B cell (primary cell): Measurements from ENCODE around the gene ARAP1. TPM values are rescaled to one million over a fixed set of nuclear protein-coding genes. Genes with fewer than 3 reads are reported as not detected.

ENCODE experiments used
- ATAC-seq: fragments of 200-7000 bp; cut with Tn5 transposase; one replicate; pipeline ENCODE4 v1.10.0; 2021; ENCODE audit warnings: low read depth, mild to moderate bottlenecking, moderate number of reproducible peaks, moderate library complexity
- CTCF ChIA-PET: fragments of 350-600 bp; sonication (Branson Sonifier 250); formaldehyde crosslinking; loops from one replicate; lab custom pipeline; 2021; ENCODE audit warnings: antibody characterized with exemption, inconsistent platforms; lab: Charles Lee
- POLR2A ChIA-PET: fragments of 350-600 bp; sonication (Branson Sonifier 250); formaldehyde crosslinking; loops from one replicate; lab custom pipeline; 2021; ENCODE audit warnings: antibody characterized with exemption; lab: Charles Lee
- DNase-seq: peaks from one replicate; pipeline ENCODE4 v3.0.0; 2013
- H2AFZ ChIP-seq: 2 replicates; pipeline ENCODE4 v1.6.1; 2012; ENCODE audit warnings: mild to moderate bottlenecking, low read depth, low read length; ENCODE audit not compliant: insufficient read depth, poor library complexity, severe bottlenecking
- H3K27ac ChIP-seq, 2 donors: 1 replicate in 1 of 2; 2 replicates in 1 of 2; pipeline ENCODE4 v1.5.1; 2012 to 2013; ENCODE audit warnings: low read length in 2 of 2, mild to moderate bottlenecking in 2 of 2, moderate library complexity in 1 of 2
- H3K27me3 ChIP-seq, 4 experiments: fragments of 200-600 bp in 1 of 4; sonication (generic) in 1 of 4; replicated peaks in 1 of 4; 1 replicate in 2 of 4; 2 replicates in 2 of 4; pipeline versions ENCODE4 v1.6.1 to v1.7.0; 2013 to 2016; ENCODE audit warnings: low read length in 3 of 4, mild to moderate bottlenecking in 2 of 4, mixed read lengths in 1 of 4, moderate library complexity in 1 of 4; ENCODE audit not compliant: insufficient read depth in 4 of 4, control insufficient read depth in 3 of 4; ENCODE audit errors: control extremely low read depth in 1 of 4
- H3K36me3 ChIP-seq, 2 experiments: replicated peaks in 1 of 2; 1 replicate in 1 of 2; 2 replicates in 1 of 2; pipeline versions ENCODE4 v1.6.1 to v1.7.1; 2013; ENCODE audit warnings: low read length in 1 of 2; ENCODE audit not compliant: insufficient read depth in 2 of 2, control insufficient read depth in 1 of 2; ENCODE audit errors: control extremely low read depth in 1 of 2, extremely low read depth in 1 of 2
- H3K4me1 ChIP-seq, 2 donors: fragments of 200-600 bp in 1 of 2; sonication (generic) in 1 of 2; 1 replicate in 1 of 2; 2 replicates in 1 of 2; pipeline versions ENCODE4 v1.5.1 to v1.6.1; 2013 to 2017; ENCODE audit warnings: low read length in 2 of 2; ENCODE audit not compliant: control insufficient read depth in 2 of 2, insufficient read depth in 2 of 2
- H3K4me2 ChIP-seq: replicated peaks from 2 replicates; pipeline ENCODE3; 2012; ENCODE audit warnings: mild to moderate bottlenecking, low read depth, low read length; ENCODE audit not compliant: poor library complexity, severe bottlenecking
- H3K4me3 ChIP-seq, 5 experiments: fragments of 200-600 bp in 1 of 5; sonication (generic) in 1 of 5; 1 replicate in 3 of 5; 2 replicates in 2 of 5; pipeline versions ENCODE4 v1.5.1 to v1.7.0; 2011 to 2016; ENCODE audit warnings: low read length in 4 of 5, mild to moderate bottlenecking in 4 of 5, low read depth in 2 of 5, control low read depth in 1 of 5, moderate library complexity in 1 of 5; ENCODE audit not compliant: insufficient read depth in 1 of 5; ENCODE audit errors: control extremely low read depth in 1 of 5, extremely low read depth in 1 of 5
- H3K79me2 ChIP-seq: fragments of 200-600 bp; sonication (generic); one replicate; pipeline ENCODE4 v1.6.0; 2016; ENCODE audit warnings: low read length; ENCODE audit not compliant: control insufficient read depth, insufficient read depth
- H3K9ac ChIP-seq: fragments of 200-600 bp; sonication (generic); 2 replicates; pipeline ENCODE4 v1.6.1; 2017; ENCODE audit warnings: mild to moderate bottlenecking, low read length, moderate library complexity
- H3K9me3 ChIP-seq, 3 donors: one replicate each; pipeline versions ENCODE4 v1.6.1 to v1.7.1; 2013; ENCODE audit warnings: low read length in 2 of 3; ENCODE audit not compliant: control insufficient read depth in 2 of 3, insufficient read depth in 1 of 3; ENCODE audit errors: control extremely low read depth in 1 of 3
- H4K20me1 ChIP-seq: 2 replicates; pipeline ENCODE4 v1.6.0; 2012; ENCODE audit warnings: mild to moderate bottlenecking, low read length; ENCODE audit not compliant: insufficient read depth, control insufficient read depth, poor library complexity, severe bottlenecking
- H3K27ac Mint-ChIP-seq: one replicate; pipeline ENCODE4 v1.8.0; 2021; ENCODE audit warnings: mixed read lengths
- H3K27me3 Mint-ChIP-seq: one replicate; pipeline ENCODE4 v1.8.0; 2021; ENCODE audit warnings: mixed read lengths
- H3K4me1 Mint-ChIP-seq: one replicate; pipeline ENCODE4 v1.8.0; 2021; ENCODE audit warnings: mixed read lengths
- H3K4me3 Mint-ChIP-seq: one replicate; pipeline ENCODE4 v1.8.0; 2021; ENCODE audit warnings: mixed read lengths
- H3K9me3 Mint-ChIP-seq: one replicate; pipeline ENCODE4 v1.8.0; 2022; ENCODE audit warnings: mixed read lengths; ENCODE audit not compliant: insufficient read depth
- CTCF ChIP-seq: fragments of 200-600 bp; IDR thresholded peaks from one replicate; pipeline ENCODE4 v1.8.0; 2022; ENCODE audit warnings: antibody characterized with exemption, mild to moderate bottlenecking
- EZH2 ChIP-seq: IDR thresholded peaks from 2 replicates; pipeline ENCODE4 v1.6.1; 2012; ENCODE audit warnings: borderline replicate concordance, low read depth, mild to moderate bottlenecking, moderate library complexity, low read length; ENCODE audit not compliant: insufficient read depth, poor library complexity, severe bottlenecking
- WGBS: methylation state at CpG from one replicate; pipeline ENCODE4 v1.1.5; 2013; ENCODE audit warnings: missing lambda C conversion rate; ENCODE audit not compliant: insufficient coverage; 5-methylcytosine and 5-hydroxymethylcytosine counted together
- intact Hi-C: fragments of 100-400 bp; cut with micrococcal nuclease; formaldehyde crosslinking; loops from one replicate; pipeline ENCODE4 v1.10.0; 2022
- polyA plus RNA-seq: library from polyadenylated mRNA; depleted of rRNA; stranded (reverse); fragments of >200 nt; gene quantifications from 2 replicates; pipeline ENCODE4 v1.2.3, GENCODE V29; 2012
- total RNA-seq, 2 donors: library from RNA; stranded (reverse); fragments of 120-200 nt in 1 of 2; gene quantifications; 1 replicate in 1 of 2; 2 replicates in 1 of 2; pipeline versions ENCODE4 v1.2.3 to v1.2.4, GENCODE V29; 2013 to 2022

The ARAP1 gene
- total and polyA plus RNA-seq, 2 donors (not counting 1 experiment from before 2014, with no cell fraction given): 143 to 242 TPM

DNA sequence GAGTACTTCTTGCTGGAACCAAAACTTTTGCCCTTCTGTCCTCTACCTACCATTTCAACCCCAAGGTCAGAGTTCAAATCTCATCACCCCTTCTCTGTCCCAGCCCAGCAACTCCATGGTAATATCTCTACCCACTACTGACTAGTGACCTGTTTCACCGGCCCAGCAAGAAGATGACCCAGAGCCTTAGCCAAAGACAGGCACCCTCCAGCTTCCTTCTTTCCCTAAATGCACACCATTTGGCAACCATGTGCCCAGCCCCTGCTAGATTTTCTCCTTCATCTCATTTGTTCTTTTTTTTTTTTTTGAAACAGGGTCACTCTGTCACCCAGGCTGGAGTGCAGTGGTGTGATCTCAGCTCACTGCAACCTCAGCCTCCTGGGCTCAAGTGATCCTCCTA lies 14.9 kb downstream of the ARAP1 start:
- WGBS: 100% methylated on average over 1 of the region's 1 CpG
- Histone ChIP-seq H3K4me2 (peak overlapping the region; percentile 83), H3K9ac (peak overlapping the region; percentile 62), H4K20me1 (peaks cover 7% of the 10 kb centered on the region), H3K4me3 (peak overlapping the region; percentile 1 to 67 (median 44)), H3K27me3 (no peaks in the 10 kb centered on the region), H3K36me3 (peaks cover 0 to 13% of the 10 kb centered on the region in 2 experiments), H3K4me1 (peaks cover 84 to 94% of the 10 kb centered on the region in 2 donors), H3K9me3 (peaks cover 0 to under 1% (median 0%) of the 10 kb centered on the region in 3 donors), H2AFZ (peak overlapping the region; percentile 42), H3K79me2 (peaks cover 100% of the 10 kb centered on the region), H3K27ac (peak overlapping the region; percentile 97 to 99)
- ChIA-PET CTCF (interaction anchor here (0.9 to 23.8 kb wide), 6 partner anchors 8 to 440 kb away, joined by 3 to 390 read pairs (median 6); partner anchors contain the start of gene STARD10), POLR2A (interaction anchor here (1.1 to 1.6 kb wide), 3 partner anchors 12 to 45 kb away, joined by 4 to 12 read pairs (median 6); no protein-coding TSS in a partner anchor)
- H3K4me1 Mint-ChIP-seq: peaks cover 90% of the 10 kb centered on the region
- intact Hi-C loops: loop anchor here (5.0 kb wide), 2 partner anchors 440 to 650 kb away; no protein-coding TSS in a partner anchor
- no peaks in the 10 kb centered on the region for H3K27me3 Mint-ChIP-seq
- TF ChIP-seq EZH2 (no peak), CTCF (no peak)
- peak overlapping the region; percentile 99 for H3K27ac Mint-ChIP-seq
- H3K9me3 Mint-ChIP-seq: no peaks in the 10 kb centered on the region
- ATAC-seq: no peak
- peak overlapping the region; percentile 86 for H3K4me3 Mint-ChIP-seq
- no peak for DNase-seq

DNA sequence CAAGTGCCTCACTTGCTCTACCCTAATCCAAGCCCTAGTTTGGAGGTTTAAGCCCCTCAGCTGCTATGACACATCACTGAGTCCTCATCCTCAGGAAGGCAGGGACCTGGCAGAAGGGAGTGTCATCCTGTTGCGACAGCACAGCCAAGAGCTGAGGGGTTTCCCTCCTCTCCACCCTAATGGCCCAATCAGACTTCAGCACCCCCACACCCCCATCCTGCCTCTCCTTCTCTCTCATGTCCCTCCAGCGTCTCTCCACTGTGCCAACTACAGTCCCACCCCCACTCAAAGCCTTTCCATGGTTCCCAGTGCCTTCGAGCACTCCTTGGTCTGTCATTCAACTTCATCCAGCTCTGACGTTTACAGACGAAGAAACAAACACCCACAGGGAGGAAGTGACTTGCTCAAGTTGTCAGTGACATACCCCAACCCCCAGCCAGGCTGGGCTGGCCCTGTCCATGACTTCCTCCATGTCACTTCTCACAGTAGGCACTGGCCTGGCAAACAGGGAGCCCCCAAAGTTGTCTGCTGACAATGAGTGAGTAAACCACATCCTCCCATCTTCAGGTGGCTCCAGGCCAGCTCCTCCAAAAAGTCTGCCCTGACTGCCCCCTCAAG lies 15.6 kb downstream of the ARAP1 start:
- WGBS: 5% methylated on average over 5 of the region's 5 CpGs
- ChIA-PET POLR2A (interaction anchor here (0.5 to 1.4 kb wide), 3 partner anchors 9 to 46 kb away, joined by 3 to 12 read pairs (median 4); no protein-coding TSS in a partner anchor), CTCF (interaction anchor here (1.2 to 23.8 kb wide), 5 partner anchors 12 to 108 kb away, joined by 3 to 390 read pairs (median 8); partner anchors contain the start of gene STARD10)
- Histone ChIP-seq H3K4me1 (peaks cover 76 to 87% of the 10 kb centered on the region in 2 donors), H3K9ac (peak overlapping the region; percentile 62), H4K20me1 (peaks cover 7% of the 10 kb centered on the region), H3K9me3 (peaks cover 0 to 4% (median 0%) of the 10 kb centered on the region in 3 donors), H3K79me2 (peaks cover 98% of the 10 kb centered on the region), H3K4me3 (peak overlapping the region in 4 of 5 experiments; percentile 13 to 67 (median 42)), H3K4me2 (peak overlapping the region; percentile 83), H3K36me3 (peaks cover 0 to 20% of the 10 kb centered on the region in 2 experiments), H3K27ac (peak overlapping the region; percentile 97 to 99), H3K27me3 (no peaks in the 10 kb centered on the region), H2AFZ (peak overlapping the region; percentile 42)
- DNase-seq (peak; percentile 87), ATAC-seq (peak; percentile 42)
- Mint-ChIP-seq H3K9me3 (no peaks in the 10 kb centered on the region), H3K27ac (peak overlapping the region; percentile 99), H3K4me1 (peaks cover 83% of the 10 kb centered on the region), H3K4me3 (peak overlapping the region; percentile 86), H3K27me3 (no peaks in the 10 kb centered on the region)
- intact Hi-C loops: loop anchor here (1.0 to 5.0 kb wide), 3 partner anchors 8 to 651 kb away; no protein-coding TSS in a partner anchor
- TF ChIP-seq EZH2 (no peak), CTCF (no peak)
